OCI-LY3 (cell line): Measurements from ENCODE around the gene LUZP2.
A peak's percentile ranks its signal among the peaks of the same experiment; 100 is the strongest.

Experiments used
- H2AFZ ChIP-seq: fragments of 200-600, 300-600 bp; shearing (Covaris generic); 2 replicates; pipeline ENCODE4 v1.6.0; 2014; ENCODE audit warnings: antibody characterized with exemption, low read depth, low read length
- H3K27ac ChIP-seq: fragments of 200-600, 300-600 bp; sonication (generic); 2 replicates; pipeline ENCODE4 v1.5.1; 2014; ENCODE audit warnings: mild to moderate bottlenecking, low read length, moderate library complexity, mixed read lengths
- H3K27me3 ChIP-seq: fragments of 200-600, 300-600 bp; sonication (generic); 2 replicates; pipeline ENCODE4 v1.6.1; 2014; ENCODE audit warnings: low read depth, low read length, mixed read lengths
- H3K36me3 ChIP-seq: fragments of 200-600, 300-600 bp; sonication (generic); replicated peaks from 2 replicates; pipeline ENCODE3; 2014; ENCODE audit warnings: low read depth, low read length, mixed read lengths
- H3K4me1 ChIP-seq: fragments of 300-600, 200-600 bp; sonication (generic); 2 replicates; pipeline ENCODE4 v1.6.1; 2014; ENCODE audit warnings: low read length, mixed read lengths
- H3K4me2 ChIP-seq: fragments of 200-600, 300-600 bp; sonication (generic); 2 replicates; pipeline ENCODE4 v1.6.1; 2014; ENCODE audit warnings: low read length, mixed read lengths
- H3K4me3 ChIP-seq: fragments of 300-600, 200-600 bp; sonication (generic); 2 replicates; pipeline ENCODE4 v1.5.1; 2014; ENCODE audit warnings: antibody characterized with exemption, mild to moderate bottlenecking, low read length, moderate library complexity
- H3K79me2 ChIP-seq: fragments of 300-600, 200-600 bp; shearing (Covaris generic); 2 replicates; pipeline ENCODE4 v1.6.1; 2014; ENCODE audit warnings: mild to moderate bottlenecking, low read length, mixed read lengths
- H3K9ac ChIP-seq: fragments of 300-600, 200-600 bp; shearing (Covaris generic); 2 replicates; pipeline ENCODE4 v1.6.0; 2014; ENCODE audit warnings: mild to moderate bottlenecking, low read length, moderate library complexity
- H3K9me3 ChIP-seq: fragments of 200-600, 300-600 bp; shearing (Covaris generic); 2 replicates; pipeline ENCODE4 v1.6.1; 2014; ENCODE audit warnings: low read length, mixed read lengths; ENCODE audit not compliant: insufficient read depth
- H4K20me1 ChIP-seq: fragments of 200-600, 300-600 bp; sonication (generic); 2 replicates; pipeline ENCODE4 v1.6.1; 2016; ENCODE audit warnings: low read length, mixed read lengths; ENCODE audit not compliant: insufficient read depth
- CTCF ChIP-seq: fragments of 200-600, 300-600 bp; sonication (generic); IDR thresholded peaks from 2 replicates; pipeline ENCODE4 v1.5.1; 2014; ENCODE audit warnings: antibody characterized with exemption, low read length, low read depth
- EZH2phosphoT487 ChIP-seq: fragments of 200-600 bp; shearing (Covaris generic); IDR thresholded peaks from 2 replicates; pipeline ENCODE4 v1.6.1; 2018; ENCODE audit warnings: antibody characterized with exemption, mixed run types, low read depth

Gene LUZP2

GRCh38 chr11:24781288-24781687 lies 284.4 kb downstream of the LUZP2 start:
- H4K20me1 ChIP-seq = no peaks in the 10 kb centered on the region
- H2AFZ ChIP-seq = no peak overlapping the region
- peaks cover 6% of the 10 kb centered on the region; the same call in 1 of the 2 replicates for H3K4me1 ChIP-seq
- H3K9ac ChIP-seq = no peak overlapping the region
- H3K27me3 ChIP-seq = no peaks in the 10 kb centered on the region
- no peaks in the 10 kb centered on the region for H3K79me2 ChIP-seq
- H3K9me3 ChIP-seq = no peaks in the 10 kb centered on the region
- TF ChIP-seq EZH2phosphoT487 = no peak
- peak; percentile 30; the same call in 1 of the 2 replicates for TF ChIP-seq CTCF
- no peak overlapping the region for H3K4me3 ChIP-seq
- H3K4me2 ChIP-seq = no peak overlapping the region
- H3K36me3 ChIP-seq = no peaks in the 10 kb centered on the region
- H3K27ac ChIP-seq = no peak overlapping the region

DNA sequence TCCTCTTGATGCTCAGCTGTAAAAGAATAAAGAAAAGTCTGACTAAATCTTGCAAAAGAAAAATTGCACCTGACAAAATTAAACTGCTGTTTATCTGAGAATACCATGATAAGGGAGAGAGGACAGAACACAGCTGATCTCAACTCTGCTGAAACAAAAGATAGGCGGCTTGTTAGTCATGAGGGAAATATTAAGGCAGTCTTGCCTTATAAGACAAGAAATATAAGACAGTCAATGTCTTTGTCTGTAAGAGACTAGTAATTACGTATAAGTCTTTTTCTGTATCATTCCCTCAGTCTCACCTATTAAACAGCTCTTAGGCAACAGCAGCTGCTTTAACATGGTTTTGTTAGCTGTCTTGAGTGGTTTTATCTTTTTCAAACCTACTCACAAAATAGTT lies 296.6 kb downstream of the LUZP2 start:
- H3K27ac ChIP-seq = no peak overlapping the region
- no peaks in the 10 kb centered on the region for H3K79me2 ChIP-seq
- no peak overlapping the region for H3K4me2 ChIP-seq
- H4K20me1 ChIP-seq = no peaks in the 10 kb centered on the region
- no peaks in the 10 kb centered on the region for H3K36me3 ChIP-seq
- no peak overlapping the region for H3K9ac ChIP-seq
- H2AFZ ChIP-seq = no peak overlapping the region
- no peak for TF ChIP-seq CTCF
- no peak for TF ChIP-seq EZH2phosphoT487
- no peaks in the 10 kb centered on the region for H3K27me3 ChIP-seq
- H3K4me1 ChIP-seq = no peaks in the 10 kb centered on the region
- H3K9me3 ChIP-seq = no peaks in the 10 kb centered on the region
- H3K4me3 ChIP-seq = no peak overlapping the region

GRCh38 chr11:24794064-24794463 lies 297.2 kb downstream of the LUZP2 start:
- Histone ChIP-seq H3K4me1 (no peaks in the 10 kb centered on the region), H3K36me3 (no peaks in the 10 kb centered on the region), H3K9me3 (no peaks in the 10 kb centered on the region), H4K20me1 (no peaks in the 10 kb centered on the region), H3K4me2 (no peak overlapping the region), H3K27ac (no peak overlapping the region), H2AFZ (no peak overlapping the region), H3K27me3 (no peaks in the 10 kb centered on the region), H3K79me2 (no peaks in the 10 kb centered on the region), H3K9ac (no peak overlapping the region), H3K4me3 (no peak overlapping the region)
- TF ChIP-seq CTCF = no peak

GRCh38 chr11:24805671-24806070 lies 308.8 kb downstream of the LUZP2 start:
- Histone ChIP-seq H3K9me3 (no peaks in the 10 kb centered on the region), H3K27ac (no peak overlapping the region), H3K4me2 (no peak overlapping the region), H3K4me3 (no peak overlapping the region), H3K79me2 (no peaks in the 10 kb centered on the region), H4K20me1 (no peaks in the 10 kb centered on the region), H3K27me3 (no peaks in the 10 kb centered on the region), H3K4me1 (no peaks in the 10 kb centered on the region), H2AFZ (no peak overlapping the region), H3K36me3 (no peaks in the 10 kb centered on the region), H3K9ac (no peak overlapping the region)
- TF ChIP-seq EZH2phosphoT487 = no peak
- no peak for TF ChIP-seq CTCF
